NCI-H2196 (cell line): Measurements from ENCODE around the gene PNLIPRP2.

Experiments
- DNase-seq: peaks from one replicate; lab custom pipeline; 2025; ENCODE audit not compliant: unreplicated experiment; lab: John Stamatoyannopoulos, UW

Gene PNLIPRP2

GRCh38 chr10:116654816-116655215 is 34.1 kb downstream of the PNLIPRP2 start:
- no peak for DNase-seq

- no peak for DNase-seq
Observed at GRCh38 chr10:116655568-116655967, 34.8 kb downstream of the PNLIPRP2 start.

- DNase-seq: no peak
Observed at GRCh38 chr10:116656044-116656443, 35.3 kb downstream of the PNLIPRP2 start.

- no peak for DNase-seq
Observed at GRCh38 chr10:116657863-116658551, 37.3 kb downstream of the PNLIPRP2 start.

- DNase-seq: no peak
Observed at GRCh38 chr10:116659049-116659670, 38.4 kb downstream of the PNLIPRP2 start.

- no peak for DNase-seq
Observed at GRCh38 chr10:116660860-116661259, 40.1 kb downstream of the PNLIPRP2 start.

GRCh38 chr10:116663342-116663741 is 42.6 kb downstream of the PNLIPRP2 start:
- DNase-seq: no peak

GRCh38 chr10:116664631-116665030 is 43.9 kb downstream of the PNLIPRP2 start:
- no peak for DNase-seq

GRCh38 chr10:116665541-116666125 is 44.9 kb downstream of the PNLIPRP2 start:
- DNase-seq: no peak

- no peak for DNase-seq
Observed at GRCh38 chr10:116667484-116667883, 46.7 kb downstream of the PNLIPRP2 start.

GRCh38 chr10:116668018-116668417 is 47.3 kb downstream of the PNLIPRP2 start:
- no peak for DNase-seq

- DNase-seq: no peak
Observed at GRCh38 chr10:116668446-116668845, 47.7 kb downstream of the PNLIPRP2 start.

- DNase-seq: no peak
Observed at GRCh38 chr10:116669080-116669479, 48.3 kb downstream of the PNLIPRP2 start.

- DNase-seq: no peak
Observed at GRCh38 chr10:116669832-116670644, 49.3 kb downstream of the PNLIPRP2 start.

- DNase-seq: no peak
Observed at GRCh38 chr10:116670706-116671105, 50.0 kb downstream of the PNLIPRP2 start.

- DNase-seq: no peak
Observed at GRCh38 chr10:116671274-116671926, 50.6 kb downstream of the PNLIPRP2 start.

GRCh38 chr10:116672891-116673290 is 52.1 kb downstream of the PNLIPRP2 start:
- DNase-seq: no peak

- DNase-seq: no peak
Observed at GRCh38 chr10:116673866-116674265, 53.1 kb downstream of the PNLIPRP2 start.

- DNase-seq: no peak
Observed at GRCh38 chr10:116674901-116675423, 54.2 kb downstream of the PNLIPRP2 start.

GRCh38 chr10:116676118-116676517 is 55.4 kb downstream of the PNLIPRP2 start:
- DNase-seq: no peak

GRCh38 chr10:116676633-116677032 is 55.9 kb downstream of the PNLIPRP2 start:
- DNase-seq: no peak
